ENCODE measurements around the gene PGLYRP3. TPM values are rescaled to one million over a fixed set of nuclear protein-coding genes. Genes with fewer than 3 reads are reported as not detected.

Gene PGLYRP3
- total and polyA plus RNA-seq, 2 of the 13 experiments (the other 11 are each of a cell fraction or from before 2014, with no cell fraction given), result not detected

DNA sequence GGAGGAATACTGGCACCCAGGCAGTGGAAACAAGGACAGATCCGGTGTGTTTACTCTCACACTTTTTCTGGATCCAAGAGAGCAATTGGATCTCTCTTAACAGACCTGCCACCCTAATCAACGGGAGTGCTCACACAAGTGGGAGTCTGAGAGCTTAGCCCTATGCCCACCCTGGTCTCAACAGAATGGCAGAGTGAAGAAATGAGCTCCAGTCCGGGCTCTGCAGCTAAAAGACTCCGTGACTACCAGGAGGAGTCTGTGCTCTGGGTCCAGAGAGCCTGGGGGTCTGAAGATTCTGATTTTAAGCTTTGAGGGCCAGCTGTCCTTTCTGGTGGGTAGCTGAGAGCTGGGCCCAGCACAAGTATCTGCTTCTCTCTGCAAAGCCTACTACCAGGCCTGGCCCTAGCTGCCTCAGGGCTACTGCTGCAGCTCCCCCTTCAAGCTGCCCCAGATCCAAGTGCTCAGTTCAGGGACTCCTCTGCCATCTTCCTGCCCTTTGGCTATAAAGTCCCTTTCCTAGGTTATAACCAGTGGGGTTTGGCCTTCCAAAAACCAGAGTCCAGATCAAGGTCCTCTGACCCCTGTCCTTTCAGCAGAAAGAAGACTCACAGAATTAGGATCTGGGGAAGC is 48.8 kb upstream of the PGLYRP3 start:
- no peak overlapping the region for H3K9ac ChIP-seq (ENCODE audit: insufficient read depth, low read depth, low read length)
- no peaks in the 10 kb centered on the region for H3K9me3 ChIP-seq (ENCODE audit: low read length)
- FAIRE-seq, result no peak
- H4K20me1 ChIP-seq (ENCODE audit: insufficient read depth, low read length), result no peaks in the 10 kb centered on the region
- BruUV-seq (replicated peaks), result no TSS peak
- peaks cover 1 to 5% of the 10 kb centered on the region in 2 experiments; a peak in 1 of 5 replicates for H3K27me3 ChIP-seq (ENCODE audit: control insufficient read depth in 1 of 2, insufficient read depth in 2 of 2, low read length in 2 of 2)
- H3K36me3 ChIP-seq (replicated peaks in 1 of 2; ENCODE audit: control insufficient read depth in 1 of 2, insufficient read depth in 2 of 2, low read length in 2 of 2), result no peaks in the 10 kb centered on the region
- H3K79me2 ChIP-seq (ENCODE audit: insufficient read depth, low read length), result no peaks in the 10 kb centered on the region
- ATAC-seq, result no peak
- POLR2A ChIA-PET, result no interaction called here
- CTCF ChIA-PET (ENCODE audit: low intra/inter-chr PET ratio, low total read pairs), result no interaction called here
- H3K27ac ChIP-seq (ENCODE audit: extremely low read length, insufficient read depth, low read length), result no peak overlapping the region
- WGBS (ENCODE audit: low lambda C conversion rate), result 0% methylated on average over 4 of the region's 4 CpGs
- in situ Hi-C loops (cut with HindIII; ENCODE audit: extremely low pct_ligation_motif_present, low pct_unique_long_range_greater_than_20kb), result no loop called here
- no peak overlapping the region for H2AFZ ChIP-seq (ENCODE audit: low read length)
- TF ChIP-seq ZNF230 (CRISPR knock-in tag; IDR thresholded peaks at IDR 0.05), result no peak
- no peak for TF ChIP-seq NR3C1 (CRISPR knock-in tag; IDR thresholded peaks at IDR 0.05)
- no peak for TF ChIP-seq GPN1 (CRISPR knock-in tag; IDR thresholded peaks at IDR 0.05; ENCODE audit: borderline replicate concordance)
- no peak for TF ChIP-seq ZNF614 (CRISPR knock-in tag; IDR thresholded peaks at IDR 0.05; ENCODE audit: borderline replicate concordance)
- TF ChIP-seq ZNF138 (CRISPR knock-in tag; IDR thresholded peaks at IDR 0.05; ENCODE audit: low read depth), result no peak
- TF ChIP-seq ARNTL (CRISPR knock-in tag; IDR thresholded peaks at IDR 0.05), result no peak
- no peak for TF ChIP-seq ZNF83 (CRISPR knock-in tag; IDR thresholded peaks at IDR 0.05; ENCODE audit: borderline replicate concordance)
- no peak for TF ChIP-seq ZNF562 (CRISPR knock-in tag; IDR thresholded peaks at IDR 0.05; ENCODE audit: borderline replicate concordance)
- TF ChIP-seq MIER3 (CRISPR knock-in tag; IDR thresholded peaks at IDR 0.05; ENCODE audit: borderline replicate concordance), result no peak
- no peak for TF ChIP-seq ZNF780A (CRISPR knock-in tag; IDR thresholded peaks at IDR 0.05)
- no peak for TF ChIP-seq ARHGAP35 (CRISPR knock-in tag; IDR thresholded peaks at IDR 0.05; ENCODE audit: borderline replicate concordance)
- TF ChIP-seq ZNF343 (CRISPR knock-in tag; IDR thresholded peaks at IDR 0.05), result no peak
- no peak for TF ChIP-seq ZNF350 (CRISPR knock-in tag; IDR thresholded peaks at IDR 0.05; ENCODE audit: borderline replicate concordance, low read depth)
- TF ChIP-seq GATAD1 (CRISPR knock-in tag; IDR thresholded peaks at IDR 0.05), result no peak
- TF ChIP-seq, protein P1, sequence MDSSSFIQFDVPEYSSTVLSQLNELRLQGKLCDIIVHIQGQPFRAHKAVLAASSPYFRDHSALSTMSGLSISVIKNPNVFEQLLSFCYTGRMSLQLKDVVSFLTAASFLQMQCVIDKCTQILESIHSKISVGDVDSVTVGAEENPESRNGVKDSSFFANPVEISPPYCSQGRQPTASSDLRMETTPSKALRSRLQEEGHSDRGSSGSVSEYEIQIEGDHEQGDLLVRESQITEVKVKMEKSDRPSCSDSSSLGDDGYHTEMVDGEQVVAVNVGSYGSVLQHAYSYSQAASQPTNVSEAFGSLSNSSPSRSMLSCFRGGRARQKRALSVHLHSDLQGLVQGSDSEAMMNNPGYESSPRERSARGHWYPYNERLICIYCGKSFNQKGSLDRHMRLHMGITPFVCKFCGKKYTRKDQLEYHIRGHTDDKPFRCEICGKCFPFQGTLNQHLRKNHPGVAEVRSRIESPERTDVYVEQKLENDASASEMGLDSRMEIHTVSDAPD (CRISPR knock-in tag; IDR thresholded peaks at IDR 0.05), result no peak
- no peak for TF ChIP-seq ERF (CRISPR knock-in tag; IDR thresholded peaks at IDR 0.05)
- no peak for TF ChIP-seq TGIF2 (CRISPR knock-in tag; IDR thresholded peaks at IDR 0.05)
- no peak for TF ChIP-seq ZKSCAN5 (CRISPR knock-in tag; IDR thresholded peaks at IDR 0.05)
- no peak for TF ChIP-seq TAF15 (IDR thresholded peaks at IDR 0.05; ENCODE audit: low read depth, low read length, poor library complexity, severe bottlenecking)
- TF ChIP-seq ZNF570 (CRISPR knock-in tag; IDR thresholded peaks at IDR 0.05; ENCODE audit: borderline replicate concordance), result no peak
- no peak overlapping the region for H3K4me2 ChIP-seq (ENCODE audit: low read depth, low read length)
- H3K4me3 ChIP-seq (replicated peaks in 1 of 3; ENCODE audit: insufficient read depth in 1 of 3, low read depth in 2 of 3, low read length in 3 of 3), result no peak overlapping the region
- DNase-seq (ENCODE audit: low spot score), result no peak
- 0 out of 2 replicates have a peak, but pooled peaks cover 5% of the 10 kb centered on the region for H3K4me1 ChIP-seq (ENCODE audit: insufficient read depth, low read length)
- intact Hi-C loops (cut with micrococcal nuclease; ENCODE audit: unreplicated experiment), result no loop called here
